Islet of Langerhans (tissue), 1 donor: ENCODE results near the gene FGFR2.

Experiments
- FAIRE-seq: peaks from one replicate; lab custom pipeline; 2011; peaks lifted over from hg19 to GRCh38; lab: Jason Lieb, UNC

The FGFR2 gene

GRCh38 chr10:121552746-121553145, 45.5 kb downstream of the FGFR2 start:
- FAIRE-seq = no peak

GRCh38 chr10:121551210-121551885, 46.9 kb downstream of the FGFR2 start:
- no peak for FAIRE-seq

- no peak for FAIRE-seq
Observed at GRCh38 chr10:121544301-121544869, 53.9 kb downstream of the FGFR2 start.

DNA sequence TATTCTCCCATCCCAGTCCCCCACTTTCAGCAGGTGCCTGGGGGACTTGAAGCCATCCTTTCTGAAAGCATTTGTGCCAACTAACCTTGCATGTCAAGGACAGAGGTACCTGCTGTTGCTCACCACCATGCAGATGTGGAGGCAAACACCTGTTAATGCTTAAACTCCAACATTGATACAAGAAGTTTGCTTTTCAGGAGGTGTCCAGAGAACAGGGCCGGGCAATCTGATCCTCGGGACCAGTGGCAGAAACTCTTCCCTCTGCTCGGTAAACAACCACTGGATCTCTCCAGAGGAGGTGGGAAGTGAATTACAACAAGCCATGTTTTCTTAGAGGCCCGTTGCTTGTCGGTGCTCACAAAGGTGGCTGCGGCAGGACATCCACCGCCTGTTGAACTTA, 54.7 kb downstream of the FGFR2 start:
- no peak for FAIRE-seq

GRCh38 chr10:121541450-121542120, 56.7 kb downstream of the FGFR2 start:
- no peak for FAIRE-seq

DNA sequence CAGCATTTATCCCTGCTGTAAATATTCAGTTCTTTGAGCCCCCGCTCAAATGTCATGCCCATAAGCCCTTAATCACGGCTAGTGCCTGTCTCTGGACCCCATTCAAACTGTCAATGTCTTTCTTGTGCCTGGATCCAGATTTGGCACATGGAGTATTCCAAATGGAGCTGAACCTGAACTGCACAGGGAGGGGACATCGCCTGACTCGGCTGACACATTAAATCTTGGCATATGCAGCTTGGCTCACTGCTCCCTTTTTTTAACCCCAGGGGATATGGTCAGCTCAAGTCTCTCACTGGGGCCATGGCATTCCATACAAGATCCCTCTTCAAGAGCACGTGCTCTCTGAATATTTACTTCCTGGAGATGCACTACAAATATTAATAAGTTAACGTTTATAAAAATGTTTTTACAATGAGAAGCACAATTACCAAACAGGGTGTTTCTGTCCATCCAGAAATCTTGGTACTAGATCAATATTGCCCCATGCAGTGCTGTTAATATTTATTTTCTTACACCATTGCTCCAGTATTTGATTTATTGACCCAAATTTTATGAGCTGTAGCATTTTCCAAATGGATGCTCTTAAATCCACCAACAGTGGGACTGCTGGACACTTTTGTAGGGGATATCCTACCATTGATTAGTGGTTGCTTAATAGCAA, 57.4 kb downstream of the FGFR2 start:
- FAIRE-seq = no peak

DNA sequence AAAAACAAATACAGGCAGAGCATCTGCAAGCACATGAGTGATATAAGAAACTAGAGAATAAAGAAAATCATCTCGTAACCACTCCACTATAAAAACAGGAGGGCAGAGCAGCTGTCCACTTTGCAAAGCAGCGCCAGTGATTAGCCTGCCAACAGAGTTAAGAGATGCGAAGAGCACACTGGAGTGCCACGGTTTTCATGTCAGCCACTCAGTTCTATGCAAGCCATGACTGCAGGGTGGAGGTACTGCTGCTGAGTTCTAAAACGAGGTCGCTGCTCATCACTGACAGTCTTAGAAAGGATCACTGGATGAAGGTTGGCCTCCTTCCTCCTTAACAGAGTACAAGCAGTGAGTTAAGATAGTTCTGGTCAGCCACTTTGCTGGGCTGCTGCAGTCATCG, 58.5 kb downstream of the FGFR2 start:
- no peak for FAIRE-seq

GRCh38 chr10:121536310-121536913, 61.8 kb downstream of the FGFR2 start:
- FAIRE-seq = no peak

- FAIRE-seq = no peak
Observed at GRCh38 chr10:121535381-121535780, 62.9 kb downstream of the FGFR2 start.

DNA sequence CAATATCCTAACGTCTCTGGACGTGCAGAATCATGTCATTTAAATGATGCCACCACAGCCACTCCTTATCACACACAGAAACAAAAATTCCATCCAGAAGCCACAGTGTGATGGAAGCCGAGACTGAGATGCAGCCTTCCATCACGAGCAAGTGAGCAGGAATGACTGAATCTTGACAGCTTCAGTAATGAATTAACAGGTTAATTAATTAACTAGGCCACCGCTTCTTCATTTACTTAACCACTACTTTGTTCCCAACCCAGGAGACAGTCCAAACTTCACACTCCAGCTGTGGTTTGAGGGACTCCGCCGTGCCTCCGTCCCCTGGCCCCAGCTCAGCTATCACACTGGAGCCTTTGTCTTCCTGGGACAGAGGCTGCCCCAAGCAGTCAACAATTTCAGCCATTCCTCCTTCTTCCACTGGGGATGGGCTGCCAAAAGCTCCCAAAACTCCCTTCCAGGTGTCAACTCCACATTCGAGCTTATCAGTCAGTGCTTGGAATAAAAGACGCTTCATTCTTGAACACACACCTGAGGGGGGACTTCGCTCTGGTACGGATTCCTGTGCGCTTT, 65.9 kb downstream of the FGFR2 start:
- FAIRE-seq = no peak

DNA sequence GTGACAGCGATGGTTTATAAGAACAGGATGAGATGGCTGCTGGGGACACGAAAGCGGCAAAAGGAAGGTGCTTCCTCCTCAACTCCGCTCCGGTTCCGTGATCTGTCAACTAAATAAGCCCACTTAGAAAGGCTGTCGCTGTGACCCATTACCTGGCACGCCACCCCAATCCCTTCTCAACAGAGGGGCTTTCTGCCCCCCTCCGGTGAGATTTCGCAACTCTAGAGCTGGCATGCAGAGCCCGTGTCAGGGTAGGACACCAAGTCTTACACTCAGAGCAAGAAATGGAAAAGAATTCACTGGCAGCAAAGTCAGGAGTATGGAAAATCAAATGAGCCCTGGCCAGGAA, 66.4 kb downstream of the FGFR2 start:
- FAIRE-seq = no peak

DNA sequence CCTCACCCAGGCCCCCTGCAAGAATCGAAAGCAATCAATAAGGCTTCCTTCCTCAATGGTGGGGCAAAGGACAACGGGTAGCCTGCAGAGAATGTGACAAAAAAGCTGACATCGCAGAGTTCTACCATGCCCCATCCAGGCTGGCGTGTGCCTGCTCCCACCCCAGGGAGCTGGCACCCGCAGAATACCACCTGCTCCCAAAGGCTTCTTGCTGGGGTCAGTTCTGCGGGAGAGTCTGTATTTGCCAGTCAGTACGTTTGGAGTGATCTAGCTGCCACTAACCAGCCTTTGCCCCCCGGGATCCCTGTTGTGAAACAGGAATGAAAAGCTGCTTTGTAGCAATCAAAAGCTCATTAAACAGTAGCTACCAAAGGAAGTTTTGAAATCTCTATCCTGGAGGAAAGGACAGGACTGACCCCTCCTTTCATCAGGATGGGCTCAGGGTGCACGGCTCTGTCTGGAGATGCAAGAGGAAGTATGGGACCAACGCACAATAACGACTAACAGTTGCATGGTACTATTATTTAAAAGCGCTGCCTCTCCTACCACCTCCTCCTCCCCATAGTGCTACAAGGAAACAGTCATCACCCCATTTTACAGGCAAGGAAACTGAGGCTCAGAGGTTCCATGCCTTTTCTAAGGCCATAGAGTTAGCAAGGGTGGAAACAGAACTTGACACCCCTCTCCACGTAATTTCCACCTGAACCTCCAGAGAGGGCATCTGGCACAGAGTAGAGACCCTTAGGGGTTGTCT, 67.0 kb downstream of the FGFR2 start:
- no peak for FAIRE-seq

DNA sequence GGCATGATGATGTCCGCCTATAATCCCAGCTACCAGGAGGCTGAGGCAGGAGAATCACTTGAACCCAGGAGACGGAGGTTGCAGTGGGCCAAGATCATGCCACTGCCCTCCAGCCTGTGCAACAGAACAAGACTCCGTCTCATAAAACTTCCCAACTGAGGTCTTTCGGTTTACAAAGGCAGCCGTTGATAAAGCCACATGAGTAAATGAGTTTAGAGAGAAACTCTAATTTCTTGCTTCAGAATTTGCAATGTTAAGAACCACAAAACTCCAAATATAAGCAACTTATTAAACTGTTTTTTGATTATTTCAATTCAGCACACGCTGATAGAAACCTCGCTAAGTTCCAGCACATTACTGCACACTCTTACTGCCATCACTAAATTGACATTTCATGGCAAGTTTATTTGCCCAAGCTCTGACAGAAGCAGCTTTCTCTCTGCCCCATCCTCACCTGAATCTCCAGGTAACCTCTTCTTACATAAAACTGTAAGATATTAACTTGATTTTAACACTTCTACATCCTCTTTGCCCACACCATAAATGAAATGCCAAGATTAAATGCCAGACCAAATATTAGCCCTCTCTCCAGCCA, 67.7 kb downstream of the FGFR2 start:
- no peak for FAIRE-seq

DNA sequence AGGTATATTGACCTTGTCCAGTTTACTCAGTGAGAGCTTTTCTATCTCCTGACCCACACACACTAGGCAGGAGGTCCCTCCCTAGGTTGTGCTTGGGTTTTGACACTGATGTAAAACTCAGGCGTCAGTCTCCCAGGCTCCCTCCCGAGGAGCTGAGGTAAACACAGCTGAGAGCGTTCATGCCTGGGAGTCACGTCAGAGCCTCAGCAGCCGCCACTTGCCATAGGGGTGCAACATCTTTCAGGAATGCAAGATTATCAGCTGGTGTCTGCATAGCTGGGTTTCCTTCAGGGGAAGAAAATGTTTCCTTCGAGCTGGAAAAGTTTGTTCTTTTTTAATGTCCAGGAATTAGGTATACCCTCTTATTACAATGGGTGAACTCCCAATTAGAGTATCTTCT, 70.6 kb downstream of the FGFR2 start:
- FAIRE-seq = no peak

GRCh38 chr10:121526801-121527221, 71.4 kb downstream of the FGFR2 start:
- no peak for FAIRE-seq

- no peak for FAIRE-seq
Observed at GRCh38 chr10:121526135-121526790, 72.0 kb downstream of the FGFR2 start.

DNA sequence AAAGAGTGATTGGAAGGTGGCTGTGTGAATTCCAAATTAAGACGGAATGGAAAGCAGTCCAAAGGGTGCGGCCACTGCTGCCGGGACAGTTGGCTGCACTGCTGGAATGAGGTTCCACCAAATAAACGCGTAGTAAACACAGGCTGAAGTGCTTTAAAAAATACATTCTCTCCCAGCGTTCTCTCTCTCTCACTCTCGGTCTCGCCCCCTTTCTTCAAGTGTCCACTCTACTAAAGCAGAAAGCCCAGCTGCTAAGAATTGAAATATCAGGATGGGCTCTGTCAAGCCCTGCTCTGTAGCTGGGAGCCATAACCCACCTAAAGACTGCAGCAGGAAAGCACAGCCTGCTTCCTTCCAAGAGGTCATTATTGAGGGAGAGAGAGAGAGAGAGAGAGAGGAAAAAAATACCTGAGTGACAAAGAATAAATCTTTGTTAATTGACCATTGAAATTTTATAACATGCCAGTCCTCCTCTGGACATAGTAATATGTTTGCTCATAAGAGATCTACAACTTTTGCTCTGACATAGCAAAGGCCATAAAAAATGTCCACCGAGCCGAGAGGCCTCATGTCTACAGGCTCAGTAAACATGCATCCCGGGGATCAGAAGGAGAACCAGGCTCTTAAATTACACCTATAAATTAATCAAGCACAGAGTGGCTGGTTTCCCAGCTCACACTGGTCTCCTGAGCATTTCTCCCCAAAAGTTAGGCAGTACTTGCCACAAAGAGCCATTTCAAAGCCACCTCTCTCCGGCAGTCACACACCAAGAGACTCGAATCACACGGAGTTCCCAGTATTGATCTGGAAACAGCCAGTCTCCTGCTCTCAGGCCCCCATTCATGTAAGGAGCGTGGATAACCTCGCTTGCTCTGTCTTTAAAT, 72.8 kb downstream of the FGFR2 start:
- no peak for FAIRE-seq

- FAIRE-seq = no peak
Observed at GRCh38 chr10:121524157-121524817, 74.0 kb downstream of the FGFR2 start.

DNA sequence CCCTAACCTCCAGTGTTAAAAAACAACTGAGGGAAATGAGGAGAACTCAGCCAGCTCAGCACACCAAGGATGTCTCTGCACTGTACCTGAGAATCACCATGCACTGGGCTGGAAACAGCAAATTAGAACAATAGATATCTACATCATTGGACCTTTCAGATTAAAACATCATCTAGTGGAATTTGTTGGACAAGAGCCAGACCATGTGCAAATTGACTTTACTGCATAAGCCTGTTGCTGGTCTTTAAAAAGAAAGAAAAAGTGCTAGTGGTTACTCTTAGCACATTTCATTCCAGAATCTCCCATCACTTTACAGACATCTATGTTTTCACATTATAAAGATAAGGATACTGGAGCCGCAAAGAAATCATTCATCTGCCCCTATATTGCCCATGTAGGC, 75.4 kb downstream of the FGFR2 start:
- FAIRE-seq = no peak
